T1000 (cell line): ENCODE data around the gene MGME1.
"Not testable (repeated sequence)": the region's sequence is repeated elsewhere in the genome, so short reads cannot be mapped to it uniquely, and the experiment has no call there.

ENCODE experiments used
- DNase-seq: peaks from one replicate; lab custom pipeline; 2025; ENCODE audit warnings: mixed read lengths; lab: John Stamatoyannopoulos, UW

MGME1 gene

DNA sequence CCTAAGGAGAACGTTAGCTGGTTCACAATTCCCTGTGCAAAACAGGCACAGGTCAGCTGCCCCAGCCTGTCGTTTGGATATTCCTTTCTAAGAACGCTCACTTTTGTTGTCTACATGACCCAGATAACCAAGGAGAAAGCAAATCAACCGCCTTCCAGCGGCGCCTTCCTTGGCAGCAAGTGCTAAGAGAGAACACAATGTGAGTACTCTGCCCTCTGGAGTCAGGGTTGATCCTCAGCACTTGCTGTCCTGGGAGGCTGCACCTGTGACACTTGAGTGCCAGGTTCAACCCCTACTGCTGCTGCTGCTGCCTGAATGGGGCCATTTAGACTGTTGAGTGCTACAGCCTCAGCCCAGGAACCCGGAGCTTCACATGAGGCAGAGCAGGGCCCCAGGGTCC is 52.1 kb downstream of the MGME1 start:
- DNase-seq, result no peak

DNA sequence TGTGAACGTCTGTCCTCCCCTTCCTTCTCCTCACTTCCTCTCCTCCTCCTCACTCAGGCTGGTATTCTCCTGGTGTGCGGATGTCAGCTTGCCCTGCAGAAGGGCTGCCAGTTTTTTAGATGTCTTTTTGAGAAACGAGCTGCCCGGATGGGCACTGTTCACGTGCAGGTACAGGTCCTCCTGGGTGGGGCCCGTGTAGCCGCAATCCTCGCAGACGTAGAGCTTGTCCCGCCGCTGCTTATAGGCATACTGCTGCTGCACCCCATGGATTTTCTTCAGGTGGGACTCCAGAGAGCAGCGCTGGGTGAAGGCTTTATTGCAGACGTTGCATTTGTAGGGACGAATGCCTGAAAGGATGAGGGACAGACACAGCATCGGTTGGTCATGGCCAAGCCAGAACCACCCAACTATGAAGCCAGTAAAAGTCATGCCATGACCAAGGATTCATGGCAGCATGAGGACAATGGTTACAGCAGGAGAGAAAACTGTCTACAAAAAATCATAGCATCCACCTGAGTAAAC is 55.8 kb downstream of the MGME1 start:
- DNase-seq, result no peak

DNA sequence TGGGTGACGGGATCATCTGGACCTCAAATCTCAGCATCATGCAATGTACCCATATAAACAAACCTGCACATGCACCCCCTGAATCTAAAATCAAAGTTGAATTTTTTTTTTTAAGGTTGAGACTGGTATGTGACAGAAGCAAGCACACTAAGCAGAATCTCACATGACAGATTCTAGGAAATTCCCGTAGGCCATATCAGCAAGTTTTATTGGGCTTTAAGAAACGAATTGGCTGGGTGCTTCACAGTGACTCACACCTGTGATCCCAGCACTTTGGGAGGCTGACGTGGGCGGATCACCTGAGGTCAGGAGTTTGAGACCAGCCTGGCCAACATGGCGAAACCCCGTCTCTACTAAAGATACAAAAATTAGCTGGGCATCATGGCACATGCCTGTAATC is 58.2 kb downstream of the MGME1 start:
- DNase-seq, result not testable (repeated sequence)

DNA sequence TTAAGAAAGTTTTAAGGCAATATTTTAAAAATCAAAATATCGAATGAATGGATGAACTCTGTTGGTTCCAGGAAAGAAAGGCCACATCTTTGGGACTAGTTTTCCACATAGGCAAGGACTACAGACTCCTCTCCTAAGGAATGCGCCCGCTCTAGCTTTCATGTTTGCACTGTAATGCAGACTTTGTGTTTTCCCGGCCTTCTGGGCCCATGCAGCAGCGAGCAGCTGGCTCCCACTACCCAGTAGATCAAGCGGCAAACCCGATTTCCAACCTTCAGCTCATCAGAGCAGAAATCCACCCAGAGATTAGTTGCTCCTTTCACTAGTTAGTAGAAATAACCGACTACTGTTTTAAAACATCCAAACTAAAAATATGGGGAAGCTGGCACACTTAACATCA is 61.2 kb downstream of the MGME1 start:
- no peak for DNase-seq

DNA sequence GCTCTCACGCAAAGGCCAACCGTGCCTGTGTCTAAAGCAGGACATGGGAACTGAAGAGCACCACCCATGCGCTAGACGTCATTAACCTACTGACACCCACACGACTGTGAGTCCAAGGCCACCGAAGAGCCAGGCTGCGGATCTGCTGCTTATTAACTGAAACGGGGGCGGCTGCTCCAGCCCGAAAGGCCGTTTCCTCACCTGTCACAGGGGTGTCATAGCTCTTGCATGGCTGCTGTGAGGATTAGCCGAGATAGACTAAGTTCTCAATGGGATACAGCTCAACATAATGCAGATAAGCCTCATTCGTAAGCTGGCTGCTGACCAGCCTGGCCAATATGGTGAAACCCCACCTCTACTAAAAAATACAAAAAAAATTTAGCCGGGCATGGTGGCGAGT is 62.2 kb downstream of the MGME1 start:
- no peak for DNase-seq

DNA sequence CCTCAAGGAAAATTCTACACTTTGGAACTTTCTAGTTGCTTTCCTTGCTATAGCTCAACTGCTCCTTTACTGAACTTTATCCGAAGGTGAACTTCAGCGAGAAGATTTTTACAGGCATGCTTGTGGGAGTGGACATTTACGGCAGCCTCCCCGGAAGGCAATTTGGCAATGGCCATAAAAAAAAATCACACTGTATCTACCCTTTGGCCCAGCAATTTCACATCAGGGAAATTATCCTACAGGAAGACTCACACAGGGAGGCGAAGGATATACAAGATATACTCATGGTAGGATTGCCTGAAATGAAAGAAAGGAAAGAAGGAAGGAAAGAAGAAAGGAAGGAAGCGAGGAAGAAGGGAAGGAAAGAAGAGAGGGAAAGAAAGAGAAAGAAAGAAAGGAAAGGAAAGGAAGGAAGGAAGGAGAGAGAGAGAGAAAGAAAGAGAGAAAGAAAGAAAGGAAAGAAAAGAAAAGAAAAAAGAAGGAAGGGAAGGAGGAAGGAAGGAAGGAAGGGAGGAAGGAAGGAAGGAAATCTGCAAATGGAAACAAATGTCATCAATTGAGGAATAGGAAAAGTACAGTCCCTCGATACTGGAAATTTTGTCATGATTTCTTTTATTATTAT is 63.2 kb downstream of the MGME1 start:
- no peak for DNase-seq

DNA sequence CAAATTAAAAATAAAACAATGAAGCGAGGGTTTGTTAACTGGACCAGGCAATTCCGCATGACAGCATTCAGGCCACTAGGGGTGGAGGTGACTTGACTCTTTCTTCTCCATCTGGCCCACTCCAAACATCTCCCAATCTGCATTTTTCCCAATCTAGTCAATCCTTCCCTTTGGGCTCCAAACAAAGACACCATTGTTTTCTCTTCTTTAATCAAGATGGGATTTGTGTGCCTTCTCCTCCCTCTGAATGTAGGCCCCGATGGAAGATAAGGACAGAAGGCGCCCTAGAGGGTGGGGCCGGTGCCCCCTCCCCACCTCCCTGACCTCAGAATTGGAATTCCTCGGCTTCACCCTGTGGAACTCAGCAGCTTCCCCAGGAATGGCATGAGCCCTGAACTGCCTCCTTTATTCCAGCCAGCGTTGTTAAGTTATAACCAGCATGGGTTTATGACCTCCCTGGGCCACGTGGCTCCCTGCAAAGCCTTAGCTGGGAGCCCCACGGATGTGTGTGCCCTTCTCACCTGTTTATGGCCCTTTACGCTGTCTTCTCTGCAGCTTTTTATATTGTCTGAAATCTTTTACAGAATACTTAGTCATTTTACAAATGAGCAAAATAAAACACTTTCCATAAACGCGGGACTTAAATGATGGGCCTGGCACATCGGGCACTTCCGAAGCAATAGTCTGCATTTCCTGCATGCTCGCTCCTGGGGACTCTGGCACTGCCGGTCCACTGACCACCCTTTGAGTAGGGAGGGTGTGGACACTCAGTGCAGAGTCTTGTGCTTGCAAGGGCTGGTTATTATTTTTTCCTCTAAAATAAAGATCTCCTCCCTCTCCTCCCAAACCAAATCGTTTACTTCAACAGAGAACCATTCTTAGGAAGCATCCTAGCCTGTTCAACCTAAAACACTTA is 64.4 kb downstream of the MGME1 start:
- no peak for DNase-seq

DNA sequence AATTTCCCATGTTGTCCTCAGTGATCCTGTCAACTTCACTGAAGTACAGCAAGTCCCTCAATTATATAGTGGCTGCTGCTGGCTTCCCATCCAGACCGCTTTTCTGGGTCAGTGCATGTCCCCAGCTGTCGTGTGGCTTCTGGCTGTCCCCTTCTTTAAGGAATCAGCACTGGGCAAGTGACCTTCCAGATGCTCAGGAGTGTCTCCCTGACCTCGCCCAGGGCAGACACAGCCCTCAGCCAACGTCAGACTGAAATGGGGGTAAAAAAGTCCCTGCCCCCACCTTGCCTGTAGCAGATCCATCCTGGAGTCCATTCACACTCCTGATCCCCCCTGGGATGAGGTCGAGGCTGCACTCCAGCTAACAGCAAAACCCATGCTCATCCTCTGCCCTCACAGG is 65.2 kb downstream of the MGME1 start:
- DNase-seq, result no peak

DNA sequence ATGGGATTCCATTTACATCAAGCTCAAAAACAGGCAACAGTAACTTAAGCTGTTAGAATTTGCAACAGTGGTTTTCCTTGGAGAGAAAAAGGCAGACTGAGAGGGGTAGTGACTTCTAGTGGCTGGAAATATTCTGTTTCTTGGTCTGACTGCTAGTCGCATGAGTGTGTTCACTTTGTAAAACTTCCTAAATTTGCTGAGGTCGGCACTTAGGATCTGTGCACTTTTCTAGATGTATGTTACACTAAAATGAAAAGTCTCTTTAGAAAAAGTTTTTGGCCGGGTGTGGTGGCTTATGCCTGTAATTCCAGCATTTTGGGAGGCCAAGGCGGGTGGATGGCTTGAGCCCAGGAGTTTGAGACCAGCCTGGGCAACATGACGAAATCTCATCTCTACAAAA is 70.2 kb downstream of the MGME1 start:
- no peak for DNase-seq
